Lower leg skin (tissue), 4 donors: Measurements from ENCODE around the gene CYRIA. TPM values are rescaled to one million over a fixed set of nuclear protein-coding genes. Genes with fewer than 3 reads are reported as not detected.
A peak's percentile ranks its signal among the peaks of the same experiment; 100 is the strongest.

Experiments used
- DNase-seq, 2 donors: peaks; one replicate each; pipeline ENCODE4 v3.0.0-alpha.2; 2019; ENCODE audit warnings: low spot score in 2 of 2
- H3K4me3 ChIP-seq: fragments of 200-600 bp; sonication (generic); 2 replicates; pipeline ENCODE4 v1.5.1; 2017; ENCODE audit warnings: mild to moderate bottlenecking, low read depth; ENCODE audit not compliant: poor library complexity, severe bottlenecking
- CTCF ChIP-seq, 3 donors: fragments of 450-650 bp; IDR thresholded peaks; one replicate each; pipeline ENCODE4 v1.5.1; 2016; ENCODE audit warnings: antibody characterized with exemption in 3 of 3, mild to moderate bottlenecking in 3 of 3, moderate library complexity in 2 of 3
- POLR2A ChIP-seq, 2 donors: fragments of 450-650 bp; IDR thresholded peaks; one replicate each; pipeline ENCODE4 v1.6.1; 2016 to 2017; ENCODE audit warnings: antibody characterized with exemption in 2 of 2, mild to moderate bottlenecking in 1 of 2, moderate library complexity in 1 of 2
- WGBS, 2 donors: methylation state at CpG; one replicate each; pipeline ENCODE4 v1.1.5; 2018; 5-methylcytosine and 5-hydroxymethylcytosine counted together
- intact Hi-C: fragments of 100-400 bp; cut with DNase I; formaldehyde crosslinking; loops from one replicate; pipeline ENCODE4 v1.15.0; 2023; ENCODE audit warnings: low total_unique reads
- total RNA-seq, 4 donors: library from RNA; depleted of rRNA; stranded (reverse); fragments of >200 nt; gene quantifications; one replicate each; pipeline ENCODE4 v1.1.0, GENCODE V29; 2016

CYRIA gene
- total RNA-seq, 4 donors from 2014 or later: 0.80 to 5.5 (median 1.6) TPM

- intact Hi-C loops: no loop called here
- H3K4me3 ChIP-seq: no peak overlapping the region
- 84% methylated on average over 5 of the region's 5 CpGs for WGBS, 2 donors
- TF ChIP-seq POLR2A (IDR thresholded peaks at IDR 0.05): no peak
- no peak for TF ChIP-seq CTCF (IDR thresholded peaks at IDR 0.05)
- DNase-seq: peak in 1 of 2 donors; percentile 65
These were observed 3.4 kb downstream of the CYRIA start for GRCh38 chr2:16661936-16662839.

- TF ChIP-seq POLR2A (IDR thresholded peaks at IDR 0.05) (no peak), CTCF (IDR thresholded peaks at IDR 0.05) (no peak)
- WGBS, 2 donors: 72 to 80% methylated on average over 4 of the region's 4 CpGs
- intact Hi-C loops: no loop called here
- no peak overlapping the region for H3K4me3 ChIP-seq
- DNase-seq: no peak
These were observed 4.1 kb downstream of the CYRIA start for GRCh38 chr2:16661526-16661925.

GRCh38 chr2:16660556-16660955 is 5.1 kb downstream of the CYRIA start:
- WGBS, 2 donors: 67 to 91% methylated on average over 4 of the region's 4 CpGs
- H3K4me3 ChIP-seq: no peak overlapping the region
- DNase-seq: no peak
- TF ChIP-seq CTCF (IDR thresholded peaks at IDR 0.05) (no peak), POLR2A (IDR thresholded peaks at IDR 0.05) (no peak)
- intact Hi-C loops: no loop called here

GRCh38 chr2:16660114-16660513 is 5.5 kb downstream of the CYRIA start:
- DNase-seq: no peak
- intact Hi-C loops: no loop called here
- TF ChIP-seq POLR2A (IDR thresholded peaks at IDR 0.05): no peak
- no peak for TF ChIP-seq CTCF (IDR thresholded peaks at IDR 0.05)
- WGBS, 2 donors: 60 to 62% methylated on average over 5 of the region's 5 CpGs
- H3K4me3 ChIP-seq: no peak overlapping the region

GRCh38 chr2:16658076-16658739 is 7.4 kb downstream of the CYRIA start:
- no peak overlapping the region for H3K4me3 ChIP-seq
- DNase-seq: no peak
- 71 to 81% methylated on average over 3 of the region's 3 CpGs for WGBS, 2 donors
- intact Hi-C loops: no loop called here
- TF ChIP-seq POLR2A (IDR thresholded peaks at IDR 0.05): no peak
- TF ChIP-seq CTCF (IDR thresholded peaks at IDR 0.05): no peak
